Keratinocyte (primary cell): ENCODE results near the gene KPNA4. TPM values are rescaled to one million over a fixed set of nuclear protein-coding genes. Genes with fewer than 3 reads are reported as not detected.
A peak's percentile ranks its signal among the peaks of the same experiment; 100 is the strongest.

Experiments used
- DNase-seq: peaks from one replicate; pipeline ENCODE4 v3.0.0-alpha.2; 2011; ENCODE audit warnings: low read depth, missing footprints, low spot score
- FAIRE-seq: peaks from 2 replicates; lab custom pipeline; 2011; peaks lifted over from hg19 to GRCh38; lab: Jason Lieb, UNC
- H2AFZ ChIP-seq: 2 replicates; pipeline ENCODE4 v1.6.0; 2012; ENCODE audit warnings: low read length, control low read depth, inconsistent platforms; ENCODE audit not compliant: control insufficient read depth
- H3K27ac ChIP-seq: 2 replicates; pipeline ENCODE4 v1.5.1; 2011; ENCODE audit warnings: low read length; ENCODE audit not compliant: control insufficient read depth, insufficient read depth
- H3K27me3 ChIP-seq: 3 replicates; pipeline ENCODE4 v1.6.0; 2011; ENCODE audit warnings: low read length; ENCODE audit not compliant: control insufficient read depth, insufficient read depth; ENCODE audit errors: extremely low read depth
- H3K36me3 ChIP-seq, 2 experiments: 2 replicates in 1 of 2; 3 replicates in 1 of 2; pipeline ENCODE4 v1.5.1; 2011; ENCODE audit warnings: low read length in 2 of 2, mild to moderate bottlenecking in 1 of 2; ENCODE audit not compliant: control insufficient read depth in 2 of 2, insufficient read depth in 2 of 2; ENCODE audit errors: extremely low read depth in 1 of 2
- H3K4me1 ChIP-seq: 3 replicates; pipeline ENCODE4 v1.5.1; 2011; ENCODE audit warnings: low read length; ENCODE audit not compliant: control insufficient read depth, insufficient read depth; ENCODE audit errors: extremely low read depth
- H3K4me2 ChIP-seq: 3 replicates; pipeline ENCODE4 v1.6.0; 2011; ENCODE audit warnings: low read depth, low read length; ENCODE audit not compliant: control insufficient read depth, insufficient read depth; ENCODE audit errors: extremely low read depth
- H3K4me3 ChIP-seq, 3 experiments: fragments of 200-600 bp in 1 of 3; sonication (generic) in 1 of 3; 2 replicates in 2 of 3; 3 replicates in 1 of 3; pipeline ENCODE4 v1.5.1; 2011 to 2016; ENCODE audit warnings: low read length in 3 of 3, mild to moderate bottlenecking in 3 of 3, control low read depth in 2 of 3, inconsistent platforms in 1 of 3, low read depth in 1 of 3, mixed read lengths in 1 of 3, mixed run types in 1 of 3, moderate library complexity in 1 of 3; ENCODE audit not compliant: control insufficient read depth in 2 of 3, insufficient read depth in 2 of 3; ENCODE audit errors: extremely low read depth in 1 of 3
- H3K79me2 ChIP-seq: 2 replicates; pipeline ENCODE4 v1.6.0; 2012; ENCODE audit warnings: low read length; ENCODE audit not compliant: control insufficient read depth, insufficient read depth
- H3K9ac ChIP-seq: 3 replicates; pipeline ENCODE4 v1.6.0; 2011; ENCODE audit warnings: low read length; ENCODE audit not compliant: control insufficient read depth, insufficient read depth; ENCODE audit errors: extremely low read depth
- H3K9me1 ChIP-seq: 3 replicates; pipeline ENCODE4 v1.6.0; 2011; ENCODE audit warnings: low read length; ENCODE audit not compliant: control insufficient read depth, insufficient read depth; ENCODE audit errors: extremely low read depth
- H3K9me3 ChIP-seq: 2 replicates; pipeline ENCODE4 v1.5.1; 2012; ENCODE audit warnings: low read depth, low read length; ENCODE audit not compliant: control insufficient read depth
- H4K20me1 ChIP-seq: 3 replicates; pipeline ENCODE4 v1.6.0; 2011; ENCODE audit warnings: low read length; ENCODE audit not compliant: control insufficient read depth, insufficient read depth; ENCODE audit errors: extremely low read depth
- EZH2 ChIP-seq: IDR thresholded peaks from one replicate; pipeline ENCODE4 v1.6.1; 2012; ENCODE audit warnings: inconsistent platforms, mild to moderate bottlenecking, low read length, moderate library complexity
- dilution Hi-C: fragments of 300-500 bp; cut with MboI; formaldehyde crosslinking; loops from one replicate; pipeline ENCODE4 v1.7.0; 2020; ENCODE audit warnings: low sequenced_read_pairs; ENCODE audit not compliant: extremely low pct_ligation_motif_present
- polyA plus RNA-seq, 5 experiments: library from polyadenylated mRNA; depleted of rRNA in 3 of 5; stranded (reverse) in 3 of 5; stranded (forward) in 1 of 5; unstranded in 1 of 5; fragments of >200 nt; gene quantifications; 1 replicate in 1 of 5; 2 replicates in 3 of 5; 3 replicates in 1 of 5; pipeline versions ENCODE4 v1.2.1 to v1.2.3, GENCODE V29; 2011 to 2012; ENCODE audit warnings: missing spikeins in 2 of 5, low read depth in 1 of 5, low replicate concordance in 1 of 5
- small RNA-seq, 3 experiments: library from RNA; depleted of rRNA; stranded (forward); fragments of <200 nt; gene quantifications; one replicate each; pipeline ENCODE3, GENCODE V24; 2012; ENCODE audit warnings: low read depth in 3 of 3, low replicate concordance in 1 of 3; ENCODE audit not compliant: insufficient read length in 3 of 3
- TF ChIP-seq, protein P1 (sequence below), 3 experiments: IDR thresholded peaks in 1 of 3; conservative IDR thresholded peaks in 1 of 3; optimal IDR thresholded peaks in 1 of 3; 2 replicates in 2 of 3; 3 replicates in 1 of 3; pipeline versions ENCODE3 to v1.5.1; 2011; ENCODE audit warnings: low read length in 3 of 3, mild to moderate bottlenecking in 3 of 3, moderate library complexity in 2 of 3, control low read depth in 1 of 3, inconsistent platforms in 1 of 3; ENCODE audit not compliant: insufficient read depth in 2 of 3; ENCODE audit errors: extremely low read depth in 1 of 3

Gene KPNA4
- polyA plus RNA-seq, 1 donor (not counting 4 experiments of a cell fraction or from before 2014, with no cell fraction given) = 42.0 TPM

GRCh38 chr3:160446522-160447056, 118.8 kb downstream of the KPNA4 start:
- peaks cover 3% of the 10 kb centered on the region for H3K9me3 ChIP-seq
- dilution Hi-C loops = no loop called here
- no peak overlapping the region for H2AFZ ChIP-seq
- H3K27me3 ChIP-seq = no peaks in the 10 kb centered on the region
- H3K9me1 ChIP-seq = no peaks in the 10 kb centered on the region
- no peak for DNase-seq
- peaks cover 0 to 9% of the 10 kb centered on the region in 2 experiments for H3K36me3 ChIP-seq
- no peaks in the 10 kb centered on the region for H4K20me1 ChIP-seq
- H3K27ac ChIP-seq = peak overlapping the region; percentile 32
- peaks cover 65% of the 10 kb centered on the region for H3K79me2 ChIP-seq
- TF ChIP-seq, protein P1, sequence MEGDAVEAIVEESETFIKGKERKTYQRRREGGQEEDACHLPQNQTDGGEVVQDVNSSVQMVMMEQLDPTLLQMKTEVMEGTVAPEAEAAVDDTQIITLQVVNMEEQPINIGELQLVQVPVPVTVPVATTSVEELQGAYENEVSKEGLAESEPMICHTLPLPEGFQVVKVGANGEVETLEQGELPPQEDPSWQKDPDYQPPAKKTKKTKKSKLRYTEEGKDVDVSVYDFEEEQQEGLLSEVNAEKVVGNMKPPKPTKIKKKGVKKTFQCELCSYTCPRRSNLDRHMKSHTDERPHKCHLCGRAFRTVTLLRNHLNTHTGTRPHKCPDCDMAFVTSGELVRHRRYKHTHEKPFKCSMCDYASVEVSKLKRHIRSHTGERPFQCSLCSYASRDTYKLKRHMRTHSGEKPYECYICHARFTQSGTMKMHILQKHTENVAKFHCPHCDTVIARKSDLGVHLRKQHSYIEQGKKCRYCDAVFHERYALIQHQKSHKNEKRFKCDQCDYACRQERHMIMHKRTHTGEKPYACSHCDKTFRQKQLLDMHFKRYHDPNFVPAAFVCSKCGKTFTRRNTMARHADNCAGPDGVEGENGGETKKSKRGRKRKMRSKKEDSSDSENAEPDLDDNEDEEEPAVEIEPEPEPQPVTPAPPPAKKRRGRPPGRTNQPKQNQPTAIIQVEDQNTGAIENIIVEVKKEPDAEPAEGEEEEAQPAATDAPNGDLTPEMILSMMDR (optimal IDR thresholded peaks at IDR 0.05 in 1 of 3, IDR thresholded peaks at IDR 0.05 in 1 of 3, conservative IDR thresholded peaks at IDR 0.05 in 1 of 3; ENCODE audit: extremely low read depth in 1 of 3, insufficient read depth in 2 of 3, low read length in 3 of 3) = no peak
- TF ChIP-seq EZH2 = no peak
- FAIRE-seq = no peak
- peaks cover 25% of the 10 kb centered on the region for H3K4me1 ChIP-seq
- H3K9ac ChIP-seq = no peak overlapping the region
- H3K4me3 ChIP-seq = no peak overlapping the region
- no peak overlapping the region for H3K4me2 ChIP-seq

DNA sequence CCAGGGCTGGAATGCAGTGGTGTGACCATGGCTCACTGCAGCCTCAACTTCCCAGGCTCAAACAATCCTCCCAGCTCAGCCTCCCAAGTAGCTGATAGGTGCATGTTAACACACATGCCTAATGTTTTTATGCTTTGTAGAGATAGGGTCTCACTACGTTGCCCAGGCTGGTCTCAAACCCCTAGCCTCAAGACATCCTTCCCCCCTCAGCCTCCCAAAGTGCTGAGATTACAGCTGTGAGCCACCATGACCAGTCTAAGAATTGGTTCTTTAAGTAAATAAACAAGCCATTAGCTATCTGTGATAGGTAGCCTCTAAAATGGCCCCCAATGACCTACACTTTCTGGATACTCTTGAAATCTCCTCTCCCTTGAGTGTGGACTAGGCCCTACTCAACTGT, 119.5 kb downstream of the KPNA4 start:
- Histone ChIP-seq H3K4me2 (no peak overlapping the region), H3K9me1 (no peaks in the 10 kb centered on the region), H3K27me3 (no peaks in the 10 kb centered on the region), H3K27ac (no peak overlapping the region), H3K4me3 (no peak overlapping the region), H3K4me1 (peaks cover 24% of the 10 kb centered on the region), H4K20me1 (no peaks in the 10 kb centered on the region), H3K9me3 (peaks cover 3% of the 10 kb centered on the region), H3K9ac (no peak overlapping the region), H3K36me3 (peaks cover 0 to 9% of the 10 kb centered on the region in 2 experiments), H3K79me2 (peaks cover 70% of the 10 kb centered on the region), H2AFZ (no peak overlapping the region)
- TF ChIP-seq, protein P1 (optimal IDR thresholded peaks at IDR 0.05 in 1 of 3, IDR thresholded peaks at IDR 0.05 in 1 of 3, conservative IDR thresholded peaks at IDR 0.05 in 1 of 3; ENCODE audit: extremely low read depth in 1 of 3, insufficient read depth in 2 of 3, low read length in 3 of 3) = no peak
- no peak for TF ChIP-seq EZH2
- dilution Hi-C loops = no loop called here
- DNase-seq (no peak), FAIRE-seq (no peak)

Small RNA genes within 50 kb of the gene (small RNA-seq; reads per million reads assigned to genes)
- 0 to 0.25 (median 0) reads per million in 3 experiments for gene RNU7-136P

Other genes with a start within 250 kb of the KPNA4 start
- gene IFT80, start 166.3 kb downstream of the KPNA4 start, polyA plus RNA-seq = 11.2 to 23.6 TPM (median 12.3 TPM) in 3 replicates
- 9.1 to 45.2 TPM (median 32.0 TPM) in 3 replicates for gene SMC4, start 165.9 kb downstream of the KPNA4 start, polyA plus RNA-seq
- 4.2 to 8.0 TPM (median 6.3 TPM) in 3 replicates for gene TRIM59, start 115.8 kb downstream of the KPNA4 start, polyA plus RNA-seq
- gene ARL14, start 111.6 kb upstream of the KPNA4 start, polyA plus RNA-seq = 0.76 to 2.4 TPM (median 1.6 TPM) in 3 replicates
- gene PPM1L, start 190.7 kb upstream of the KPNA4 start, polyA plus RNA-seq = 0.52 to 0.61 TPM (median 0.58 TPM) in 3 replicates